ENCODE measurements around the gene PRDM9. TPM values are rescaled to one million over a fixed set of nuclear protein-coding genes. Genes with fewer than 3 reads are reported as not detected.

PRDM9 gene
- total and polyA plus RNA-seq, 2 of the 8 experiments (the other 6 are each of a cell fraction or from before 2014, with no cell fraction given) = not detected

- TF ChIP-seq EP300 (IDR thresholded peaks at IDR 0.05; ENCODE audit: borderline replicate concordance in 1 of 2, low read depth in 2 of 2, low read length in 2 of 2) (no peak), CHD2 (IDR thresholded peaks at IDR 0.05; ENCODE audit: low read length) (no peak), FOSL1 (IDR thresholded peaks at IDR 0.05; ENCODE audit: insufficient read depth, low read depth, low read length) (no peak), KDM5A (IDR thresholded peaks at IDR 0.05; ENCODE audit: low read length) (no peak), POLR2A (IDR thresholded peaks at IDR 0.05; ENCODE audit: control extremely low read depth in 1 of 2, low read depth in 2 of 2, low read length in 2 of 2) (no peak)
These were observed 45.8 kb upstream of the PRDM9 start (continued) for GRCh38 chr5:23461576-23461975.

Data from H1 (cell line).